HG03457 (cell line): ENCODE data around the gene PCDHA5.

ENCODE experiments used
- ATAC-seq: cut with Tn5 transposase; IDR thresholded peaks from one replicate; pipeline ENCODE4 v1.9.1; 2021; ENCODE audit warnings: moderate number of reproducible peaks; ENCODE audit not compliant: unreplicated experiment

Gene PCDHA5

DNA sequence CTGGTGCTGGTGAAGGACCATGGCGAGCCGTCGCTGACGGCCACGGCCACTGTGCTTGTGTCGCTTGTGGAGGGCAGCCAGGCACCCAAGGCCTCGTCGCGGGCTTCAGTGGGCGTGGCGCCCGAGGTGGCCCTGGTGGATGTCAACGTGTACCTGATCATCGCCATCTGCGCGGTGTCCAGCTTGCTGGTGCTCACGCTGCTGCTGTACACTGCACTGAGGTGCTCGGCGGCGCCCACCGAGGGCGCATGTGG, 36.5 kb downstream of the PCDHA5 start:
- ATAC-seq = no peak

DNA sequence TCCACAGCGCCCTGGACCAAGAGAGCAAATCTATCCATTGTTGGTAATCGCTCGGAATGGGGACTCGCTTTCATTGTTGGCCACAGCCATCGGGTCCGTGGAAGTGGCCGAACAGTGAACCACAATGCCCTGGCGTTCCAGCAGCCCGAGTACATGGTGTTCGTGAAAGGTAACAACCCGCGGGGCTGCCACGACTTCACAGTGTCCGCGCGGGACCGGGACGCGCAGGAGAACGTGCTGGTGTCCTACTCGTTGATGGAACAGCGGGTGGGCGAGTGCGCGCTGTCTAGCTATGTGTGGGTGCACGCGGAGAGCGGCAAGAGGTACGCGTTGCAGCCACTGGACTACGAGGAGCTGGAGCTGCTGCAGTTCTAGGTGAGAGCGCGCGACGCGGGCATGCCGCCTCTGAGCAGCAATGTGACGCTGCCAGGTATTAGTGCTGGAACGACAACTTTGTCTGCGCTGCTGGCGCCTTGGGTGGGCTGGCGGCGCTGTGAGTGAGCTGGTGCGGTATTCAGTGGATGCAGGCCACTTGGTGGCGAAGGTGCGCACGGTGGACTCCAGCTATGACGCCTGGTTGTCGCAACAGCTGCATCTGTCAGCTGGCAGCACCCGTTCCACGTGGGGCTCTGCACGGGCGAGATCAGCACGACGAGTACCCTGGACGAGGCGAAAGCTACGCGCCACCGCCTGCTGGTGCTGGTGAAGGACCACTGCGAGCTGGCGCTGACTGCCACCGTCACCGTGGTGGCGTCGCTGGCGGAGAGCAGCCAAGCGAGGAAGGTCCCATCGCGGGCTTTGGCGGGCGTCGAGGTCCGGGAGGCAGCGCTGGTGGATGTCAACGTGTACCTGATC, 41.3 kb downstream of the PCDHA5 start:
- no peak for ATAC-seq

DNA sequence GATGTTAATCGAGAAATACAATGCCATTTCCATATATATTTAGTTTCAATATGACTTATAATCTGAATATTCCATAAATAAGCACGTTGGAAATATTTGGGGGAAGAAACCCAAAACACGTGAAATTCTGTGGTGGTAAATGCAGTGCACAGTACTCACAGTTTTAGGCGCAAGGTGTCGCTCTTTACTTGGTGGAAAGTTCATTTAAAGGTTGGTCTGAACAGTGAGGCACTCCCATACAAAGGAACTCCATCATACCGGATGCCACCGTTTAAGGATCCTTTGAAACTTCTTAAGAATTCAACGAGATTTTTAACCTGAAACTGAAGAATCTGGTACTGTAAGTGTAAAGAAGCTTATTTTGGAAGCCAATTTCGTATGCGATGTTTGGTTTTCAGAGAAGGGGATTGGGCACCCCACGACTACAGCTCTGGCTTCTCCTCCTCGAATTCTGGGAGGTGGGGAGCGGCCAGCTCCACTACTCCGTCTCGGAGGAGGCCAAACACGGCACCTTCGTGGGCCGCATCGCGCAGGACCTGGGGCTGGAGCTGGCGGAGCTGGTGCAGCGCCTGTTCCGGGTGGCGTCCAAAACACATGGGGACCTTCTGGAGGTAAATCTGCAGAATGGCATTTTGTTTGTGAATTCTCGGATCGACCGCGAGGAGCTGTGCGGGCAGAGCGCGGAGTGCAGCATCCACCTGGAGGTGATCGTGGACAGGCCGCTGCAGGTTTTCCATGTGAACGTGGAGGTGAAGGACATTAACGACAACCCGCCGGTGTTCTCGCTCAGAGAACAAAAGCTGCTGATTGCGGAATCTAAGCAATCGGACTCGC, 47.5 kb downstream of the PCDHA5 start, which contains the start of gene PCDHA11:
Gene PCDHA11 (plus strand): TSS at position 237 of the 834 bp plus-strand sequence. CDS start 147 bp downstream, at position 384.
- ATAC-seq = no peak

DNA sequence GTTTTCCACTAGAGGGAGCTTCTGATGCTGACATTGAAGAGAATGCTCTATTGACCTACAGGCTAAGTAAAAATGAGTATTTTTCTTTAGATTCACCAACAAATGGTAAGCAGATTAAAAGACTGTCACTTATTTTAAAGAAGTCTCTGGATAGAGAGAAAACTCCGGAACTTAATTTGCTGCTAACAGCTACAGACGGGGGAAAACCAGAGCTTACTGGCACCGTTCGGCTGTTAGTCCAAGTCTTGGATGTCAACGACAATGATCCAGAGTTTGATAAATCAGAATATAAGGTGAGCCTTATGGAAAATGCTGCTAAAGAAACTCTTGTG, 48.1 kb downstream of the PCDHA5 start:
- ATAC-seq = no peak

DNA sequence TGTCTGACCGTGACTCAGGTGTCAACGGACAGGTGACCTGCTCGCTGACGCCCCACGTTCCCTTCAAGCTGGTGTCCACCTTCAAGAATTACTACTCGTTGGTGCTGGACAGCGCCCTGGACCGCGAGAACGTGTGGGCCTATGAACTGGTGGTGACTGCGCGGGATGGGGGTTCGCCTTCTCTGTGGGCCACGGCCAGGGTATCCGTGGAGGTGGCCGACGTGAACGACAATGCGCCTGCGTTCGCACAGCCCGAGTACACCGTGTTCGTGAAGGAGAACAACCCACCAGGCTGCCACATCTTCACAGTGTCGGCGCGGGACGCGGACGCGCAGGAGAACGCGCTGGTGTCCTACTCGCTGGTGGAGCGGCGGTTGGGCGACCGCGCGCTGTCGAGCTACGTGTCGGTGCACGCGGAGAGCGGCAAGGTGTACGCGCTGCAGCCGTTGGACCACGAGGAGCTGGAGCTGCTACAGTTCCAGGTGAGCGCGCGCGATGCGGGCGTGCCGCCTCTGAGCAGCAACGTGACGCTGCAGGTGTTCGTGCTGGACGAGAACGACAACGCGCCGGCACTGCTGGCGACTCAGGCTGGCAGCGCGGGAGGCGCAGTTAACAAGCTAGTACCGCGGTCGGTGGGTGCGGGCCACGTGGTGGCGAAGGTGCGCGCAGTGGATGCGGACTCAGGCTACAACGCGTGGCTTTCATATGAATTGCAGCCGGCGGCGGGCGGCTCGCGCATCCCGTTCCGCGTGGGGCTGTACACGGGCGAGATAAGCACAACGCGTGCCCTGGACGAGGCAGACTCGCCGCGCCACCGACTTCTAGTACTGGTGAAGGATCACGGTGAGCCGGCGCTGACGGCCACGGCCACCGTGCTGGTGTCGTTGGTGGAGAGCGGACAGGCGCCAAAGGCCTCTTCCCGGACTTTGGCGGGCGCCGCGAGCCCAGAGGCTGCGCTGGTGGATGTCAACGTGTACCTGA, 49.1 kb downstream of the PCDHA5 start:
- no peak for ATAC-seq
